Loucy (cell line): Measurements from ENCODE around the gene COPE.

ENCODE experiments used
- EZH2phosphoT487 ChIP-seq: fragments of 200-600 bp; IDR thresholded peaks from 2 replicates; pipeline ENCODE4 v1.6.1; 2018; ENCODE audit warnings: antibody characterized with exemption, mild to moderate bottlenecking, moderate library complexity, borderline replicate concordance
- TF ChIP-seq, protein P1 (sequence below): fragments of 200-600 bp; sonication (generic); conservative IDR thresholded peaks from 2 replicates; pipeline ENCODE4 v1.5.1; 2014; ENCODE audit warnings: mild to moderate bottlenecking, antibody characterized with exemption, low read length

DNA sequence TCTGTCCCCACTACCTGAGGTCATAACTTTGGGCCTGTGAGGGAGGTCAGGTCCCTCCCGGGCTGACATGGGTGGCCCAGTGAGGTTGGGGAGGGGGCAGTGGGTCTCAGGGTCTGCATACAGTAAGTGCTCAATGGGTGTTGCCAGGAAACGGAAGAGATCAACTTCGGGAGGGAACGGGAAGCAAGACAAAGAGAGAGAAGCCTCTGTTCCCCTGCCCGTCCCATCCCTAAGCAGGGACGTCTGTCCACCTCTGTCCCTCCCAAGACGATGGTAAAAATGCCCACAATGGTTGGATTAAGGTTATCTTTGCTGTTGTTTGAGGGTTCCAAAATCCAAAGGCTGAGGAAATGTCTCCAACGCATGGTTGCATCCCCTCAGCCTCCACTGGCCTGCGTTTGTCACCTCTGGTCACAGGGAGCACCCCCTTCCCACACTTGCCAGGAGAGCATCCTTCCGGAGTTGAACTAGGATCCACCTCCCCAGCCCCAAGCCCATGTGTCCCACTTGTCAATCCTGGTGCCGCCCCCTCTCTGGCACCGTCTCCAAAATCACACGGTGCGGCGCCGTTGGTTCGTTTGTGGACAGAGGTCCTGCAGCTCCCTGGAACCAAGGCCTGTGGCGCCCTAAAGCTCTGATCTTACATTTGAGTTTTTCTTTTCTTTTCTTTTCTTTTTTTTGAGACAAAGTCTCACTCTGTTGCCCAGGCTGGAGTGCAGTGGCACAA is 22.6 kb upstream of the COPE start:
- TF ChIP-seq, protein P1, sequence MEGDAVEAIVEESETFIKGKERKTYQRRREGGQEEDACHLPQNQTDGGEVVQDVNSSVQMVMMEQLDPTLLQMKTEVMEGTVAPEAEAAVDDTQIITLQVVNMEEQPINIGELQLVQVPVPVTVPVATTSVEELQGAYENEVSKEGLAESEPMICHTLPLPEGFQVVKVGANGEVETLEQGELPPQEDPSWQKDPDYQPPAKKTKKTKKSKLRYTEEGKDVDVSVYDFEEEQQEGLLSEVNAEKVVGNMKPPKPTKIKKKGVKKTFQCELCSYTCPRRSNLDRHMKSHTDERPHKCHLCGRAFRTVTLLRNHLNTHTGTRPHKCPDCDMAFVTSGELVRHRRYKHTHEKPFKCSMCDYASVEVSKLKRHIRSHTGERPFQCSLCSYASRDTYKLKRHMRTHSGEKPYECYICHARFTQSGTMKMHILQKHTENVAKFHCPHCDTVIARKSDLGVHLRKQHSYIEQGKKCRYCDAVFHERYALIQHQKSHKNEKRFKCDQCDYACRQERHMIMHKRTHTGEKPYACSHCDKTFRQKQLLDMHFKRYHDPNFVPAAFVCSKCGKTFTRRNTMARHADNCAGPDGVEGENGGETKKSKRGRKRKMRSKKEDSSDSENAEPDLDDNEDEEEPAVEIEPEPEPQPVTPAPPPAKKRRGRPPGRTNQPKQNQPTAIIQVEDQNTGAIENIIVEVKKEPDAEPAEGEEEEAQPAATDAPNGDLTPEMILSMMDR: no peak
- no peak for TF ChIP-seq EZH2phosphoT487
